ENCODE results near the gene PDGFRA.

Gene PDGFRA

GRCh38 chr4:54290980-54291379 lies 61.9 kb downstream of the PDGFRA start:
- TF ChIP-seq, protein P1, sequence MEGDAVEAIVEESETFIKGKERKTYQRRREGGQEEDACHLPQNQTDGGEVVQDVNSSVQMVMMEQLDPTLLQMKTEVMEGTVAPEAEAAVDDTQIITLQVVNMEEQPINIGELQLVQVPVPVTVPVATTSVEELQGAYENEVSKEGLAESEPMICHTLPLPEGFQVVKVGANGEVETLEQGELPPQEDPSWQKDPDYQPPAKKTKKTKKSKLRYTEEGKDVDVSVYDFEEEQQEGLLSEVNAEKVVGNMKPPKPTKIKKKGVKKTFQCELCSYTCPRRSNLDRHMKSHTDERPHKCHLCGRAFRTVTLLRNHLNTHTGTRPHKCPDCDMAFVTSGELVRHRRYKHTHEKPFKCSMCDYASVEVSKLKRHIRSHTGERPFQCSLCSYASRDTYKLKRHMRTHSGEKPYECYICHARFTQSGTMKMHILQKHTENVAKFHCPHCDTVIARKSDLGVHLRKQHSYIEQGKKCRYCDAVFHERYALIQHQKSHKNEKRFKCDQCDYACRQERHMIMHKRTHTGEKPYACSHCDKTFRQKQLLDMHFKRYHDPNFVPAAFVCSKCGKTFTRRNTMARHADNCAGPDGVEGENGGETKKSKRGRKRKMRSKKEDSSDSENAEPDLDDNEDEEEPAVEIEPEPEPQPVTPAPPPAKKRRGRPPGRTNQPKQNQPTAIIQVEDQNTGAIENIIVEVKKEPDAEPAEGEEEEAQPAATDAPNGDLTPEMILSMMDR (IDR thresholded peaks at IDR 0.05; ENCODE audit: low read length, missing control alignments) = no peak
- H3K4me3 ChIP-seq (replicated peaks; ENCODE audit: low read depth, low read length) = no peak overlapping the region
- no peak for DNase-seq (ENCODE audit: low read depth)

- DNase-seq (ENCODE audit: low read depth) = no peak
- TF ChIP-seq, protein P1 (IDR thresholded peaks at IDR 0.05; ENCODE audit: low read length, missing control alignments) = no peak
- H3K4me3 ChIP-seq (replicated peaks; ENCODE audit: low read depth, low read length) = no peak overlapping the region
These were observed 67.6 kb downstream of the PDGFRA start for GRCh38 chr4:54296548-54297203.

DNA sequence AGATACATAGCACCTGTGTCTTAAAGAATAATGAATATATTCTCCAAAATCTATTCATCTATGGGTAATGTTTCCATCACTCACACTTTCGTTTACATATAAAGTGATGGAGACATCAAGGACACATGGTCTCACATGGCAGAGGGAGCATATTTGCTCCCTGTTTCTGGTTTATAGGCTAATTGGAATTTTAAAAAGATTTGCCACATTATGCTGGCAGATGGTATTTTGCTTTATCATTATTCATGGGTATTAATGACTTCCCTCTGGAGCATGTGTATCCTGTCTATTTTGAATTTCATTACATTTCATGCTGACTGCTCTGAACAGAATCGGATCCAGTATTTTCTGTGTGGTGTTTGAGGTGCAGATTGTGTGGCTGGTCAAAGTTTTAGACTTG lies 79.0 kb downstream of the PDGFRA start:
- TF ChIP-seq, protein P1 (IDR thresholded peaks at IDR 0.05; ENCODE audit: low read length, missing control alignments) = no peak
- no peak overlapping the region for H3K4me3 ChIP-seq (replicated peaks; ENCODE audit: low read depth, low read length)
- no peak for DNase-seq (ENCODE audit: low read depth)

DNA sequence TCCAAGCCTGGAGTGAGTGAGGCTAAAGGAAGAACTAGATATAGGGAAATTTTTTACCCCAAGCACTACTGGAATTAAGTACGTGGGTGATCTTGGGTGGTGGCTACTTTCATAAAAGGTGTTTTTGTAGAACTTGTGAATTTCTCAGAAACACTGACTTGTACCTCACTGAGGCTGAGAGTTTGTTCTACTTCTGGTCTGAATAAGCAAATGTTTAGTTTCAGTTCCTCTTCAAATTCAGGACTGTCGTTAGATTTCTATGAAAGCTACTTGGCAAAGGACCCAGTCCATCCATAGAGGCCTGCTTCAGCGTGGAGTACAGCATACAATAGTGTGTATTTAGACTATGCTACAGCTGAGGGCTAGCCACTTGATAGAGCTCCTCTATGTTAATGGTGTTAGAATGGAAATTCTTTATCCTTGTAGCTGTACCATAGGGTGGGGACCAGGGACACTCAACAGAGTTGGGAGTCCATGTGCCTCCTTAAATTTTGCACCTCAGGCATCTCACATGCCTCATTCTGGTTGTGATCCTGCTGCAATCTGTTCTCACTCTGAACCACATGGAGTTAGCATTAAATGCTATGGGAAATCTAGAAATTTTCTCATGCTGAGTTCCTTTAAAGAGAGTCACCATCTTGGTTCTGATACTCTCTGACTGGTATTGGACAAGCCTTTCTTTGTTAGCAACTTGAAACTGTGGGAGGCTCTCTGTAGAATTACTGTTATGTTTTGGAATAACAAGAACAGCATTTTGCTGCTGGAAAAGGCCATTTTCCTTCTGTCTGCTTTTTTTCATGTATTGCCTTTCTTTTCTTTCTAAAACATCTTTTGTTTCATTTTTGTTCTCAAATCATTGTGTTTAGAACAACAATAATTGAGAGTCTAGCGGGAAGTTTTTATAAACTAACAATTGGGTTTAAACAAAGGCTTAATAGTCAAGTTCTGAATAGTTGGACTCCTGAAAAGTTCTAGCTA lies 86.8 kb downstream of the PDGFRA start:
- H3K4me3 ChIP-seq (replicated peaks; ENCODE audit: low read depth, low read length) = no peak overlapping the region
- DNase-seq (ENCODE audit: low read depth) = no peak
- TF ChIP-seq, protein P1 (IDR thresholded peaks at IDR 0.05; ENCODE audit: low read length, missing control alignments) = no peak

DNA sequence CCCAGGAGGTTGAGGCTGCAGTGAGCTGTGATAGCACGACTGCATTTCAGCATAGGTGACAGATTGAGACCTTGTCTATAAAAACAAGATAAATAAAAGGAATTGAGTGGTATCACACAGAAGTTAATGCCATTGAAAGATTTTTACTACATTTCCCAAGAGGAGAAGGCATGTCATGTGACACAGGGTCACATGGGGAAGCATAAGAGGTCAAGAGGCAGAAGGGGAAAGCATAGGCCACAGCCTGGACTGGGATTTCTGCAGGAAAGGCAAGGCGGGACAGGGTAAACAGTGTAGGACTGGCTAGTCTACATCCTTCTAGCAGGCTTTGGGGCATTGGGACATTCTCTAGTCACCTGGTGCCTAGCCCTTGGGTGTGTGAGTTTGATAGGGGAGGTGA lies 88.6 kb downstream of the PDGFRA start:
- no peak overlapping the region for H3K4me3 ChIP-seq (replicated peaks; ENCODE audit: low read depth, low read length)
- TF ChIP-seq, protein P1 (IDR thresholded peaks at IDR 0.05; ENCODE audit: low read length, missing control alignments) = no peak
- no peak for DNase-seq (ENCODE audit: low read depth)

DNA sequence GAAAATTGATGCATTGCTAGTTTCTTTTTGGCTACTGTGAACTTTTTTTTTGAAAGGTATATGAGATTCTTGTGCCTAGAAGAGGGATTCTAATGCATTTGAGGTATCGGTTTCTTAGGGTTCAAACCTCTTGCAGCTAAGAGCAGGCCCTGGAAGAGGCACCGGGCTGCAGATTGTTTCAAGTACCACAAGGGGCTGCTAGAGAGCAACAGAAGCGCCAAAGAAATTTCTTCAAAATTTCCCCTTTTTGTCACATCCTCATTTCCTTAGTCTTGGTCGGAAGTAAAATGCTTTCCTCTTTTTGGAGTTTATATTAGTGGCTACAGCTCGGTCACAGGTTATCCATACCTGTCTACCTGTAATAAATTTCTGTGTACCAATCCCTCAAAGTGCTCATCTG lies 89.8 kb downstream of the PDGFRA start:
- TF ChIP-seq, protein P1 (IDR thresholded peaks at IDR 0.05; ENCODE audit: low read length, missing control alignments) = peak; percentile 95
- H3K4me3 ChIP-seq (replicated peaks; ENCODE audit: low read depth, low read length) = no peak overlapping the region
- peak; percentile 74 for DNase-seq (ENCODE audit: low read depth)
